ENCODE measurements around the gene TMOD2. TPM values are rescaled to one million over a fixed set of nuclear protein-coding genes. Genes with fewer than 3 reads are reported as not detected.

Gene TMOD2
- total RNA-seq, 1 donor from 2014 or later: 14.7 TPM

DNA sequence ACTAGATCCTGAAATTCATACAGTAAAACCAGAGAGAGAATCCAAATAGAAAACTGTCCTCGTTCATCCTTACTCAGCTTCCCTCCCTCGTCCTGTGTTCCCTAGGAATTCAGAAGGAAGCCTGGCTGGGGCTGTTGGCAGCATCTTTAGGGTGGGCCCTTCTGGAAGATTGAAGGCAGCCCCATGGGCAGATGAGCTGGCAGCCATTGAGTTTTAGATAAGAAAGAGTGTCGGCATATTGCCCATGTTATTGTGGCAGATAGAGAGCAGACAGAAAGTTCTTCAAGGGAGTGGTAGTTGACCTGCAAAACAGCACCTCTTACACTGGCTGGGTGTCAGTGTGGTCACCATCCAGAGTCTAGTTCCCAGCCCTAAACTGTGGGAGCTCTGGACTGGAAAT lies 23.5 kb downstream of the TMOD2 start:
- no peak overlapping the region for H3K4me3 ChIP-seq
- peaks cover 7% of the 10 kb centered on the region for H3K4me1 ChIP-seq
- ATAC-seq (no peak), DNase-seq (no peak)
- TF ChIP-seq, protein P1, sequence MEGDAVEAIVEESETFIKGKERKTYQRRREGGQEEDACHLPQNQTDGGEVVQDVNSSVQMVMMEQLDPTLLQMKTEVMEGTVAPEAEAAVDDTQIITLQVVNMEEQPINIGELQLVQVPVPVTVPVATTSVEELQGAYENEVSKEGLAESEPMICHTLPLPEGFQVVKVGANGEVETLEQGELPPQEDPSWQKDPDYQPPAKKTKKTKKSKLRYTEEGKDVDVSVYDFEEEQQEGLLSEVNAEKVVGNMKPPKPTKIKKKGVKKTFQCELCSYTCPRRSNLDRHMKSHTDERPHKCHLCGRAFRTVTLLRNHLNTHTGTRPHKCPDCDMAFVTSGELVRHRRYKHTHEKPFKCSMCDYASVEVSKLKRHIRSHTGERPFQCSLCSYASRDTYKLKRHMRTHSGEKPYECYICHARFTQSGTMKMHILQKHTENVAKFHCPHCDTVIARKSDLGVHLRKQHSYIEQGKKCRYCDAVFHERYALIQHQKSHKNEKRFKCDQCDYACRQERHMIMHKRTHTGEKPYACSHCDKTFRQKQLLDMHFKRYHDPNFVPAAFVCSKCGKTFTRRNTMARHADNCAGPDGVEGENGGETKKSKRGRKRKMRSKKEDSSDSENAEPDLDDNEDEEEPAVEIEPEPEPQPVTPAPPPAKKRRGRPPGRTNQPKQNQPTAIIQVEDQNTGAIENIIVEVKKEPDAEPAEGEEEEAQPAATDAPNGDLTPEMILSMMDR (IDR thresholded peaks at IDR 0.05): no peak
- no peaks in the 10 kb centered on the region for H3K27me3 ChIP-seq (ENCODE audit: low read depth)
- no peaks in the 10 kb centered on the region for H3K9me3 ChIP-seq
- no peak overlapping the region for H3K27ac ChIP-seq
- intact Hi-C loops (cut with DNase I): loop anchor here (5.0 kb wide), 1 partner anchor 123 kb away; no protein-coding TSS in a partner anchor
- H3K36me3 ChIP-seq: peaks cover 28% of the 10 kb centered on the region

DNA sequence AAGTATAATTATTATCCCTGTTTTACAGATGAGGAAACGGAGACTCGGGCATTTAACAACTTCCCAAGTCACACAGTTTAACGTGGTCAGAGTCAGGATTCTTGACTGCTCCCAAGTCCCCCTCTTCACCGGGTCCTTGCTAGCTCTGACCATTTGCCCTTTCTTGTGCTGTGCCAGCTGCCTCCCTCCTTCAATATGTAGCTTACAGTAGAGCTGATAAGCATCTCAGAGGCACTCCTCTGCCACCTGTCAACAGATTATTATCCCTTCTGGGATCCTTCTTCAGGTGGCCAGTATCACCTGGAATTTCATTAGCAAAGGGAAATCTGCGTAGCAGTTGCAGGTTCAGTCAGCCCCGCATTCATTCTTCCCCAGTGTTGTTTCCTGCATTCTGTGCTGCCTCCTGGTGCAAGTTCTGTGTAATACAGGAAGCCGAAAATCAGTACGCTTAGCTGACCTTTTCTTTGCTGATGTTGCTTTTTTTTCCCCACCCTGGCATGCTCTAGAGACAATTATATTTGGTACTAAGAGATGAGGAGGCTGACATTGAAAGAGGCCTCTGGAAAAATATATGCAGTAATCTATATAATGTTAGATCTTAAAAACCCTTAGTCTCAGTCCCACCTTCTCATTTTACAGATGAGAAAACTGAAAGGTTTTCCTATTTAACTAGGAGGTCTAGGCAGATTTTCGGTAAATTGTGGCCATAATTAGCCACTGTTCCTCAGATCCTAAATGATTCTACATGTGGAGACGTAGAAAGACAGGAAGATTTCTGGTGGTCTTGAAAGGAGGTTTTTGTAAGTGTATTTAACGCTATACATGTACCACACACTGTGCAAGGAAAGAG lies 24.8 kb downstream of the TMOD2 start:
- H3K9me3 ChIP-seq: no peaks in the 10 kb centered on the region
- no peak overlapping the region for H3K4me3 ChIP-seq
- H3K27me3 ChIP-seq (ENCODE audit: low read depth): no peaks in the 10 kb centered on the region
- DNase-seq (no peak), ATAC-seq (peak; percentile 89 to 94)
- H3K4me1 ChIP-seq: peaks cover 7% of the 10 kb centered on the region
- no peak overlapping the region for H3K27ac ChIP-seq
- intact Hi-C loops (cut with DNase I): loop anchor here (5.0 kb wide), 1 partner anchor 124 kb away; no protein-coding TSS in a partner anchor
- TF ChIP-seq, protein P1 (IDR thresholded peaks at IDR 0.05): peak; percentile 76
- H3K36me3 ChIP-seq: peaks cover 25% of the 10 kb centered on the region

DNA sequence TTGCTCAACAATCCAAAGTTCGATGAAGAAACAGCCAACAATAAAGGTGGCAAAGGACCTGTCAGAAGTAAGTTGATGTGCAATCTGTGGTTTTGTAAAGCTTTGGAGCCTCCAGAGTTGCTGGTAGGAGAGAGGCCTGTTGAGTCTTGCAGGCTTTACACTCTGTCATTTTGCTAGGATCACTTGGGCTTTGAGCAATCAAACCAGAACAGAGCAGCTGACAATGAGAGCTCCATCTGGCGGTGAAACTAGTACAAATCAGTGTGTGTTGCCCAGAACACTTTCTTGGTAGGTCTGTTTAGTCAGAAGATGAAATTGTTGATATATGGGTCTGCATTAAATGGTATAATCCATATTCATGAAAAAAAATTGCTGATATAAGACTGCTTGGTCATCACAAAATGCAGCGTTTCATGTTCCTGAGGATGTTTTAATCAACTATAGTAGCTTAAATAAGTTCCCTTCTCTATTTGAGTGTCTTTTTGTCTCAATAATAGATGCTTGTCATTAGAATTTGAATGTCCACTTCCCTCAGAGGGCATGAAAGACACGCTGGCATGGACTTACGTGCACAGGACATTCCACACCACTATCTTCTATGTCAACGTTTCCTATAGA lies 25.7 kb downstream of the TMOD2 start:
- TF ChIP-seq, protein P1 (IDR thresholded peaks at IDR 0.05): peak; percentile 74
- intact Hi-C loops (cut with DNase I): loop anchor here (5.0 kb wide), 1 partner anchor 125 kb away; no protein-coding TSS in a partner anchor
- peak; percentile 93 to 96 for ATAC-seq

DNA sequence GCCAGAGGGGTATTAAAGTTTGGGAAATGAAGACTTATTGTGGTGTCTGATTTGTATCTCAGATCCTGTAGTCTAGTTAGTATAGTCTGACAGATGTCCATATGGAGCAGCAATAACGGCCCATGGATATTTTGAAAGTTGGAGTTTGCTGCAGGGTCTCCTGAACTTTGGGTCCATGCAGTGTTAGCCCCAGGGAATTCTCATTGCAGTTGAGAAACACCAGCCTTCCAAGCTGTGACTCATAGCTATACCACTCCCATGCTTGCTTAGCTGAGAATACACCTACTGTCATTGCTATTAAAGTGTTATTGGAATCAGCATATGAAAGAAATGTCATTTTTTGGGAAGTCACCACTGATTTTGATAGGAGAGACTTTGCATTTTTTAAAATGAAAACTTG lies 29.2 kb downstream of the TMOD2 start:
- TF ChIP-seq, protein P1 (IDR thresholded peaks at IDR 0.05): no peak
- no peak for DNase-seq
- H3K4me1 ChIP-seq: peaks cover 7% of the 10 kb centered on the region
- H3K27ac ChIP-seq: no peak overlapping the region
- intact Hi-C loops (cut with DNase I): no loop called here
- H3K36me3 ChIP-seq: peaks cover 28% of the 10 kb centered on the region
- H3K9me3 ChIP-seq: no peaks in the 10 kb centered on the region
- H3K27me3 ChIP-seq (ENCODE audit: low read depth): no peaks in the 10 kb centered on the region
- H3K4me3 ChIP-seq: no peak overlapping the region
- ATAC-seq: no peak

More for the DNA sequence above, 25.7 kb downstream of the TMOD2 start:
- no peaks in the 10 kb centered on the region for H3K9me3 ChIP-seq
- peaks cover 7% of the 10 kb centered on the region for H3K4me1 ChIP-seq
- DNase-seq: no peak
- no peaks in the 10 kb centered on the region for H3K27me3 ChIP-seq (ENCODE audit: low read depth)
- H3K4me3 ChIP-seq: no peak overlapping the region
- H3K36me3 ChIP-seq: peaks cover 29% of the 10 kb centered on the region
- H3K27ac ChIP-seq: no peak overlapping the region

DNA sequence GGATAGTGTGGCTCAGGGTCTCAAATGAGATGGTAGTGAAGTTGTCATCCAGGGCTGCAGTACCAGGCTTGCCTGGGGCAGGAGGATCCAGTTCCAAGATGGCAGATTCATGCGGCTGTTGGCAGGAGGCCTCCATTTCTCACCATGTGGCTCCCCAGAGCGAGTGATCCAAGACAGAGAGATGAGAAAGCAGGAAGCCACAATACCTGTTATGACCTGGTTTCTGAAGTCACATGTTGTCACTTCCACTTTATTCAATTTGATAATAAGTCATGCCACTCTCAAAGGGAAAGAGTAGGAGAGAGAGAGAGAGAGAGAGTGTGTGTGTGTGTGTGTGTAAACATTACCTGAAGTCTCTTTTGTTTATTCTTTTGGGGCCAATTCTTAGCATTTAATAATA lies 30.1 kb downstream of the TMOD2 start:
- H3K27ac ChIP-seq: no peak overlapping the region
- intact Hi-C loops (cut with DNase I): no loop called here
- peaks cover under 1% of the 10 kb centered on the region for H3K4me1 ChIP-seq
- no peak for ATAC-seq
- H3K4me3 ChIP-seq: no peak overlapping the region
- H3K9me3 ChIP-seq: no peaks in the 10 kb centered on the region
- DNase-seq: no peak
- peaks cover 32% of the 10 kb centered on the region for H3K36me3 ChIP-seq
- TF ChIP-seq, protein P1 (IDR thresholded peaks at IDR 0.05): no peak
- H3K27me3 ChIP-seq (ENCODE audit: low read depth): no peaks in the 10 kb centered on the region
